SK-N-SH (cell line): Measurements from ENCODE around the gene ICA1. TPM values are rescaled to one million over a fixed set of nuclear protein-coding genes. Genes with fewer than 3 reads are reported as not detected.

ENCODE experiments used
- CTCF ChIA-PET: fragments of 300-600, 350-600 bp; formaldehyde crosslinking; extraction: SDS; loops from one replicate; lab custom pipeline; 2021; lab: Yijun Ruan, JAX
- POLR2A ChIA-PET: fragments of 350-600 bp; sonication (Branson Sonifier 250); formaldehyde crosslinking; extraction: SDS; loops from one replicate; lab custom pipeline; 2020; ENCODE audit warnings: antibody characterized with exemption, inconsistent platforms; lab: Yijun Ruan, JAX
- DNase-seq: peaks from one replicate; pipeline ENCODE4 v3.0.0; 2012
- H2AFZ ChIP-seq: fragments of 200-600 bp; sonication (generic); 2 replicates; pipeline ENCODE4 v1.8.1; 2016; ENCODE audit warnings: antibody characterized with exemption, mild to moderate bottlenecking, low read depth
- H3F3A ChIP-seq: fragments of 200-600 bp; sonication (generic); replicated peaks from 2 replicates; pipeline ENCODE3; 2016; ENCODE audit warnings: antibody characterized with exemption, mild to moderate bottlenecking; ENCODE audit not compliant: insufficient read depth
- H3K27ac ChIP-seq, 2 experiments: fragments of 200-500 bp in 1 of 2; fragments of 200-600 bp in 1 of 2; sonication (Bioruptor generic) in 1 of 2; sonication (generic), shearing (Covaris generic) in 1 of 2; 2 replicates each; pipeline versions ENCODE4 v1.5.1 to v1.6.1; 2014 to 2016; ENCODE audit warnings: low read depth in 2 of 2, inconsistent platforms in 1 of 2, low read length in 1 of 2, mild to moderate bottlenecking in 1 of 2, mixed read lengths in 1 of 2
- H3K27me3 ChIP-seq: fragments of 200-600 bp; sonication (generic), shearing (Covaris generic); 2 replicates; pipeline ENCODE4 v1.6.1; 2016; ENCODE audit warnings: mixed run types; ENCODE audit not compliant: insufficient read depth
- H3K36me3 ChIP-seq, 2 experiments: fragments of 200-500 bp in 1 of 2; fragments of 200-600 bp in 1 of 2; sonication (Bioruptor generic) in 1 of 2; sonication (generic) in 1 of 2; replicated peaks in 1 of 2; 2 replicates each; pipeline versions ENCODE3 to v1.5.1; 2014 to 2016; ENCODE audit warnings: low read length in 1 of 2, mild to moderate bottlenecking in 1 of 2; ENCODE audit not compliant: insufficient read depth in 2 of 2, control insufficient read depth in 1 of 2
- H3K4me1 ChIP-seq, 2 experiments: fragments of 200-500 bp in 1 of 2; fragments of 200-600 bp in 1 of 2; sonication (Bioruptor generic) in 1 of 2; sonication (generic), shearing (Covaris generic) in 1 of 2; 2 replicates each; pipeline versions ENCODE4 v1.5.1 to v1.6.1; 2014 to 2016; ENCODE audit warnings: low read depth in 1 of 2, low read length in 1 of 2, mixed run types in 1 of 2; ENCODE audit not compliant: insufficient read depth in 2 of 2, control insufficient read depth in 1 of 2
- H3K4me2 ChIP-seq: fragments of 200-600 bp; sonication (generic), shearing (Covaris generic); 2 replicates; pipeline ENCODE4 v1.6.1; 2017; ENCODE audit warnings: mixed run types
- H3K4me3 ChIP-seq, 2 experiments: fragments of 200-500 bp in 1 of 2; fragments of 200-600 bp in 1 of 2; sonication (Bioruptor generic) in 1 of 2; sonication (generic), shearing (Covaris generic) in 1 of 2; 2 replicates each; pipeline versions ENCODE4 v1.5.1 to v1.8.1; 2014 to 2016; ENCODE audit warnings: low read depth in 2 of 2, inconsistent platforms in 1 of 2, low read length in 1 of 2, mild to moderate bottlenecking in 1 of 2, mixed read lengths in 1 of 2, moderate library complexity in 1 of 2
- H3K79me2 ChIP-seq: fragments of 200-600 bp; sonication (generic); 2 replicates; pipeline ENCODE4 v1.8.1; 2017; ENCODE audit warnings: mild to moderate bottlenecking; ENCODE audit not compliant: insufficient read depth
- H3K9ac ChIP-seq: fragments of 200-600 bp; sonication (generic); 2 replicates; pipeline ENCODE4 v1.6.1; 2017; ENCODE audit warnings: mixed run types
- H3K9me2 ChIP-seq: fragments of 200-600 bp; sonication (generic); 2 replicates; pipeline ENCODE4 v1.6.1; 2017; ENCODE audit warnings: mixed run types
- H3K9me3 ChIP-seq: fragments of 200-600 bp; sonication (generic); 2 replicates; pipeline ENCODE4 v1.6.1; 2017; ENCODE audit warnings: mixed run types, mild to moderate bottlenecking, moderate library complexity
- H4K20me1 ChIP-seq: fragments of 200-600 bp; sonication (generic); 2 replicates; pipeline ENCODE4 v1.6.1; 2017; ENCODE audit warnings: mild to moderate bottlenecking, mixed run types; ENCODE audit not compliant: insufficient read depth
- CHD2 ChIP-seq: fragments of 150-350 bp; IDR thresholded peaks from 2 replicates; pipeline ENCODE4 v1.6.1; 2018; ENCODE audit warnings: low read length; ENCODE audit not compliant: partially characterized antibody
- EP300 ChIP-seq, 2 experiments: IDR thresholded peaks; 2 replicates each; pipeline versions ENCODE4 v1.4.0 to v1.6.1; 2012; ENCODE audit warnings: borderline replicate concordance in 1 of 2, low read depth in 1 of 2, low read length in 1 of 2
- EZH2phosphoT487 ChIP-seq: fragments of 200-600 bp; sonication (generic); IDR thresholded peaks from 2 replicates; pipeline ENCODE4 v1.6.1; 2017; ENCODE audit warnings: low read depth, mixed run types, mild to moderate bottlenecking, antibody characterized with exemption, moderate library complexity, borderline replicate concordance
- FOXJ3 ChIP-seq: sonication (generic); formaldehyde crosslinking; IDR thresholded peaks from 2 replicates; pipeline ENCODE4 v1.5.1; 2020; ENCODE audit warnings: mild to moderate bottlenecking, missing genetic modification reagents
- FOXM1 ChIP-seq: IDR thresholded peaks from 2 replicates; pipeline ENCODE4 v1.4.0; 2012; ENCODE audit warnings: low read depth, mild to moderate bottlenecking
- NFIC ChIP-seq: IDR thresholded peaks from 2 replicates; pipeline ENCODE4 v1.4.0; 2012; ENCODE audit warnings: borderline replicate concordance
- POLR2AphosphoS5 ChIP-seq: IDR thresholded peaks from 2 replicates; pipeline ENCODE4 v1.6.1; 2012; ENCODE audit warnings: low read depth, low read length
- RCOR1 ChIP-seq: fragments of 150-350 bp; IDR thresholded peaks from 2 replicates; pipeline ENCODE4 v1.6.1; 2017; ENCODE audit warnings: antibody characterized with exemption, low read length
- RFX5 ChIP-seq: IDR thresholded peaks from 2 replicates; pipeline ENCODE4 v1.6.1; 2012; ENCODE audit warnings: mild to moderate bottlenecking, improper control_type of control experiment, low read length
- RXRA ChIP-seq: IDR thresholded peaks from 2 replicates; pipeline ENCODE4 v1.4.0; 2012; ENCODE audit warnings: low read depth, mild to moderate bottlenecking, borderline replicate concordance
- TAF1 ChIP-seq: IDR thresholded peaks from 2 replicates; pipeline ENCODE4 v1.6.1; 2012; ENCODE audit warnings: low read depth, mild to moderate bottlenecking, low read length, moderate library complexity, borderline replicate concordance
- TCF12 ChIP-seq: IDR thresholded peaks from 2 replicates; pipeline ENCODE4 v1.4.0; 2012
- WGBS: methylation state at CpG from one replicate; pipeline ENCODE4 v1.1.6; 2017; ENCODE audit warnings: low lambda C conversion rate; 5-methylcytosine and 5-hydroxymethylcytosine counted together
- polyA plus RNA-seq, 3 experiments: library from polyadenylated mRNA; depleted of rRNA; stranded (reverse); fragments of >200 nt; gene quantifications; 2 replicates each; pipeline ENCODE4 v1.2.3, GENCODE V29; 2012
- TF ChIP-seq, protein P1 (sequence below): IDR thresholded peaks from 2 replicates; pipeline ENCODE4 v1.4.0; 2012; ENCODE audit warnings: low read depth, borderline replicate concordance

ICA1 gene
- polyA plus RNA-seq, 1 of the 3 experiments (the other 2 are of a cell fraction) = 2.4 TPM

- TF ChIP-seq FOXM1 (no peak), TCF12 (peak; percentile 15; the same call in 1 of the 2 replicates), RFX5 (no peak), CHD2 (peak; percentile 30)
- TF ChIP-seq, all 33 proteins: peak for 5
Measured at GRCh38 chr7:8205031-8205387, 57.0 kb downstream of the ICA1 start (continued).

DNA sequence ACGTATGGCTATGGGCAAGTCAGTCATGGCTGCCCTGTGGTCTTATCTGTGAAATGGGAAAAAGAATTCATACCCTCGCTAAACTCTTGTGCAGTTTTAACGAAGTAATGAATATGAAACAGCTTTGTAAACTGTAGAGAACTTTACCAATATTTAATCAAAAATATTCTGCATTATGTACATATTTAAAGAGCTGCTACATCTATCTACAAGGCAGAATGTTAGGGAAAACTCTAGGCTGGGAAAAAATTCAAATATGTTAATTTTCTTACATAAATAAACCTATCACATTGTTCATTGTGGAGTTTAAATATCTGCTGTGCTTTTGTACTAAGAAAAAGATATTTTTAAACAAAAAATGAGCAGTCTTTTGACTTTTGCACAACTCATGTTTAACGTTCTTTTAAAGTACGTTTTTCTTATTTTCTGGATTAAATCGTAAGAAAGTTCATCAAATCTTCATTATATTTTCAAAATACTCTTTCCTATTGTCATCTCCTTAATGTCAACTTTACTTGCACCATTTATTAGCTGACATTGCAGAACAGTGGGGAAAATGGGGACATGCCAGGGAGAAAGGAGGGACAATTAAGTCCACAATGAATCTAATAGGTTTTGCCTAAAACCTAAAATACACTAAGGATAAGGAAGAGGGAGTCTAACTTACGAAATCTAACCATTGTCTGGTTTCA is 57.5 kb downstream of the ICA1 start:
- TF ChIP-seq FOXJ3 (CRISPR knock-in tag) (no peak), EP300 (IDR thresholded peaks at IDR 0.05; ENCODE audit: borderline replicate concordance in 1 of 2, low read depth in 1 of 2, low read length in 1 of 2) (no peak), NFIC (no peak), RCOR1 (no peak), RXRA (no peak), EZH2phosphoT487 (no peak), TAF1 (no peak), POLR2AphosphoS5 (no peak)
- TF ChIP-seq, protein P1, sequence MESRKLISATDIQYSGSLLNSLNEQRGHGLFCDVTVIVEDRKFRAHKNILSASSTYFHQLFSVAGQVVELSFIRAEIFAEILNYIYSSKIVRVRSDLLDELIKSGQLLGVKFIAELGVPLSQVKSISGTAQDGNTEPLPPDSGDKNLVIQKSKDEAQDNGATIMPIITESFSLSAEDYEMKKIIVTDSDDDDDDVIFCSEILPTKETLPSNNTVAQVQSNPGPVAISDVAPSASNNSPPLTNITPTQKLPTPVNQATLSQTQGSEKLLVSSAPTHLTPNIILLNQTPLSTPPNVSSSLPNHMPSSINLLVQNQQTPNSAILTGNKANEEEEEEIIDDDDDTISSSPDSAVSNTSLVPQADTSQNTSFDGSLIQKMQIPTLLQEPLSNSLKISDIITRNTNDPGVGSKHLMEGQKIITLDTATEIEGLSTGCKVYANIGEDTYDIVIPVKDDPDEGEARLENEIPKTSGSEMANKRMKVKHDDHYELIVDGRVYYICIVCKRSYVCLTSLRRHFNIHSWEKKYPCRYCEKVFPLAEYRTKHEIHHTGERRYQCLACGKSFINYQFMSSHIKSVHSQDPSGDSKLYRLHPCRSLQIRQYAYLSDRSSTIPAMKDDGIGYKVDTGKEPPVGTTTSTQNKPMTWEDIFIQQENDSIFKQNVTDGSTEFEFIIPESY = no peak
- no peak overlapping the region for H3K4me3 ChIP-seq
- WGBS = 74% methylated on average over 7 of the region's 7 CpGs
- no peaks in the 10 kb centered on the region for H4K20me1 ChIP-seq
- H3F3A ChIP-seq = no peaks in the 10 kb centered on the region
- no peak overlapping the region for H2AFZ ChIP-seq
- H3K4me1 ChIP-seq = peaks cover 0 to 38% of the 10 kb centered on the region in 2 experiments; a peak in 2 of 4 replicates
- peaks cover 0 to 21% of the 10 kb centered on the region in 2 experiments for H3K36me3 ChIP-seq
- DNase-seq = no peak
- H3K27ac ChIP-seq = peak overlapping the region in 1 of 2 experiments; percentile 90; a peak in 2 of 4 replicates
- no peaks in the 10 kb centered on the region; the same call in 1 of the 2 replicates for H3K27me3 ChIP-seq
- no peaks in the 10 kb centered on the region for H3K9me2 ChIP-seq
- CTCF ChIA-PET = interaction anchor here (0.6 to 4.8 kb wide), 8 partner anchors 10 to 444 kb away, joined by 3 to 33 read pairs (median 4); no protein-coding TSS in a partner anchor
- H3K9ac ChIP-seq = no peak overlapping the region
- POLR2A ChIA-PET = interaction anchor here (0.7 to 0.9 kb wide), 2 partner anchors 17 to 56 kb away, joined by 3 to 5 read pairs; no protein-coding TSS in a partner anchor
- H3K4me2 ChIP-seq = no peak overlapping the region
- H3K9me3 ChIP-seq = no peaks in the 10 kb centered on the region
- no peaks in the 10 kb centered on the region for H3K79me2 ChIP-seq
